ENCODE measurements around the gene PROM1. TPM values are rescaled to one million over a fixed set of nuclear protein-coding genes. Genes with fewer than 3 reads are reported as not detected.

The PROM1 gene
- total and polyA plus RNA-seq, 2 of the 13 experiments (the other 11 are each of a cell fraction or from before 2014, with no cell fraction given) = 3.9 to 16.4 TPM

- TF ChIP-seq ZXDC (CRISPR knock-in tag; IDR thresholded peaks at IDR 0.05) (no peak), GMEB1 (CRISPR knock-in tag; IDR thresholded peaks at IDR 0.05; ENCODE audit: borderline replicate concordance) (no peak), STAG1 (CRISPR knock-in tag; IDR thresholded peaks at IDR 0.05) (peak; percentile 94), JUNB (CRISPR knock-in tag; IDR thresholded peaks at IDR 0.05; ENCODE audit: borderline replicate concordance) (no peak), SPEN (CRISPR knock-in tag; IDR thresholded peaks at IDR 0.05; ENCODE audit: low read depth) (no peak), ZNF775 (CRISPR knock-in tag; IDR thresholded peaks at IDR 0.05; ENCODE audit: borderline replicate concordance) (no peak), MAFF (IDR thresholded peaks at IDR 0.05; ENCODE audit: low read depth, low read length) (no peak), GLMP (CRISPR knock-in tag; IDR thresholded peaks at IDR 0.05; ENCODE audit: borderline replicate concordance) (no peak), ZNF646 (CRISPR knock-in tag; IDR thresholded peaks at IDR 0.05) (no peak), DNMT3B (CRISPR knock-in tag; conservative IDR thresholded peaks at IDR 0.05) (no peak), NFIC (IDR thresholded peaks at IDR 0.05; ENCODE audit: low read length) (no peak), RAD21 (CRISPR knock-in tag; IDR thresholded peaks at IDR 0.05) (peak; percentile 77), MIXL1 (CRISPR knock-in tag; IDR thresholded peaks at IDR 0.05) (peak; percentile 19; the same call in 1 of the 2 replicates), KLF11 (CRISPR knock-in tag; IDR thresholded peaks at IDR 0.05) (no peak), PATZ1 (CRISPR knock-in tag; IDR thresholded peaks at IDR 0.05) (no peak), ZNF713 (CRISPR knock-in tag; IDR thresholded peaks at IDR 0.05) (no peak)
Observed at GRCh38 chr4:16026160-16026761, 57.6 kb downstream of the PROM1 start (continued).

All from HepG2 (cell line).